ENCODE results near the gene RIC8B.
"Not testable (repeated sequence)": the region's sequence is repeated elsewhere in the genome, so short reads cannot be mapped to it uniquely, and the experiment has no call there.

The RIC8B gene

GRCh38 chr12:106903241-106903945, 128.9 kb downstream of the RIC8B start:
- peak; percentile 53 for DNase-seq (ENCODE audit: low read depth)

- no peak for DNase-seq (ENCODE audit: low read depth)
Observed at GRCh38 chr12:106906715-106907114, 132.2 kb downstream of the RIC8B start.

- DNase-seq (ENCODE audit: low read depth): no peak
Observed at GRCh38 chr12:106907411-106907810, 132.9 kb downstream of the RIC8B start.

GRCh38 chr12:106907846-106908245, 133.4 kb downstream of the RIC8B start:
- no peak for DNase-seq (ENCODE audit: low read depth)

- no peak for DNase-seq (ENCODE audit: low read depth)
Observed at GRCh38 chr12:106908561-106908960, 134.1 kb downstream of the RIC8B start.

GRCh38 chr12:106910202-106910601, 135.7 kb downstream of the RIC8B start:
- no peak for DNase-seq (ENCODE audit: low read depth)

GRCh38 chr12:106911581-106911980, 137.1 kb downstream of the RIC8B start:
- no peak for DNase-seq (ENCODE audit: low read depth)

- DNase-seq (ENCODE audit: low read depth): no peak
Observed at GRCh38 chr12:106913456-106913855, 139.0 kb downstream of the RIC8B start.

GRCh38 chr12:106914796-106915634, 140.5 kb downstream of the RIC8B start:
- no peak for DNase-seq (ENCODE audit: low read depth)

- DNase-seq (ENCODE audit: low read depth): no peak
Observed at GRCh38 chr12:106915635-106916026, 141.1 kb downstream of the RIC8B start.

- no peak for DNase-seq (ENCODE audit: low read depth)
Observed at GRCh38 chr12:106917503-106917902, 143.0 kb downstream of the RIC8B start.

GRCh38 chr12:106918746-106919145, 144.3 kb downstream of the RIC8B start:
- peak; percentile 19 for DNase-seq (ENCODE audit: low read depth)

GRCh38 chr12:106919910-106920544, 145.5 kb downstream of the RIC8B start:
- peak; percentile 51 for DNase-seq (ENCODE audit: low read depth)

GRCh38 chr12:106921976-106922375, 147.5 kb downstream of the RIC8B start:
- not testable (repeated sequence) for DNase-seq (ENCODE audit: low read depth)

- not testable (repeated sequence) for DNase-seq (ENCODE audit: low read depth)
Observed at GRCh38 chr12:106923594-106923993, 149.1 kb downstream of the RIC8B start.

- peak; percentile 14 for DNase-seq (ENCODE audit: low read depth)
Observed at GRCh38 chr12:106924268-106924861, 149.9 kb downstream of the RIC8B start.

- DNase-seq (ENCODE audit: low read depth): no peak
Observed at GRCh38 chr12:106926657-106927056, 152.2 kb downstream of the RIC8B start.

- DNase-seq (ENCODE audit: low read depth): no peak
Observed at GRCh38 chr12:106934277-106934676, 159.8 kb downstream of the RIC8B start.
